ENCODE measurements around the gene DCANP1.
"Not testable (repeated sequence)": the region's sequence is repeated elsewhere in the genome, so short reads cannot be mapped to it uniquely, and the experiment has no call there.

Gene DCANP1

GRCh38 chr5:135447298-135447929 lies at the start of gene DCANP1:
Gene DCANP1 (minus strand): TSS chr5:135447348. CDS start chr5:135447108, 240 bp downstream.
- FAIRE-seq (no peak), DNase-seq (ENCODE audit: insufficient read length, low spot score) (no peak)

GRCh38 chr5:135495531-135495930 lies 48.4 kb upstream of the DCANP1 start:
- FAIRE-seq = peak; percentile 26
- not testable (repeated sequence) for DNase-seq (ENCODE audit: insufficient read length, low spot score)

GRCh38 chr5:135494196-135494595 lies 47.0 kb upstream of the DCANP1 start:
- FAIRE-seq (no peak), DNase-seq (ENCODE audit: insufficient read length, low spot score) (no peak)

- FAIRE-seq (no peak), DNase-seq (ENCODE audit: insufficient read length, low spot score) (peak; percentile 62)
Observed at GRCh38 chr5:135493406-135494180, 46.4 kb upstream of the DCANP1 start.

GRCh38 chr5:135492319-135492626 lies 45.1 kb upstream of the DCANP1 start:
- no peak for DNase-seq (ENCODE audit: insufficient read length, low spot score)
- no peak for FAIRE-seq

- FAIRE-seq (no peak), DNase-seq (ENCODE audit: insufficient read length, low spot score) (no peak)
Observed at GRCh38 chr5:135491552-135492318, 44.6 kb upstream of the DCANP1 start.

GRCh38 chr5:135491038-135491551 lies 43.9 kb upstream of the DCANP1 start:
- DNase-seq (ENCODE audit: insufficient read length, low spot score) (no peak), FAIRE-seq (no peak)

- DNase-seq (ENCODE audit: insufficient read length, low spot score) = no peak
- FAIRE-seq = no peak
Observed at GRCh38 chr5:135490245-135491037, 43.3 kb upstream of the DCANP1 start.

GRCh38 chr5:135489466-135490244 lies 42.5 kb upstream of the DCANP1 start:
- FAIRE-seq (no peak), DNase-seq (ENCODE audit: insufficient read length, low spot score) (no peak)

- DNase-seq (ENCODE audit: insufficient read length, low spot score) = peak; percentile 84
Observed at GRCh38 chr5:135488727-135489465, 41.7 kb upstream of the DCANP1 start.

GRCh38 chr5:135487839-135488514 lies 40.8 kb upstream of the DCANP1 start:
- DNase-seq (ENCODE audit: insufficient read length, low spot score) = peak; percentile 28

More at GRCh38 chr5:135488727-135489465, 41.7 kb upstream of the DCANP1 start:
- no peak for FAIRE-seq

GRCh38 chr5:135487037-135487395 lies 39.9 kb upstream of the DCANP1 start:
- no peak for DNase-seq (ENCODE audit: insufficient read length, low spot score)
- FAIRE-seq = no peak

More at GRCh38 chr5:135487839-135488514, 40.8 kb upstream of the DCANP1 start:
- FAIRE-seq = no peak

GRCh38 chr5:135486131-135487036 lies 39.2 kb upstream of the DCANP1 start:
- DNase-seq (ENCODE audit: insufficient read length, low spot score) (no peak), FAIRE-seq (no peak)

- FAIRE-seq (no peak), DNase-seq (ENCODE audit: insufficient read length, low spot score) (no peak)
Observed at GRCh38 chr5:135484674-135485086, 37.5 kb upstream of the DCANP1 start.

- no peak for FAIRE-seq
Observed at GRCh38 chr5:135483254-135483653, 36.1 kb upstream of the DCANP1 start.

GRCh38 chr5:135482381-135482933 lies 35.3 kb upstream of the DCANP1 start:
- no peak for FAIRE-seq

More at GRCh38 chr5:135483254-135483653, 36.1 kb upstream of the DCANP1 start:
- no peak for DNase-seq (ENCODE audit: insufficient read length, low spot score)

GRCh38 chr5:135481909-135482311 lies 34.8 kb upstream of the DCANP1 start:
- FAIRE-seq = peak; percentile 96

More at GRCh38 chr5:135482381-135482933, 35.3 kb upstream of the DCANP1 start:
- DNase-seq (ENCODE audit: insufficient read length, low spot score) = no peak

More at GRCh38 chr5:135481909-135482311, 34.8 kb upstream of the DCANP1 start:
- no peak for DNase-seq (ENCODE audit: insufficient read length, low spot score)
